Right lobe of liver (tissue), 6 donors: Measurements from ENCODE around the gene BACH2. TPM values are rescaled to one million over a fixed set of nuclear protein-coding genes. Genes with fewer than 3 reads are reported as not detected.
A peak's percentile ranks its signal among the peaks of the same experiment; 100 is the strongest.

ENCODE experiments used
- ATAC-seq, 4 donors: fragments of 200-7000 bp; cut with Tn5 transposase; one replicate each; pipeline ENCODE4 v1.9.1; 2020; ENCODE audit warnings: mild to moderate bottlenecking in 4 of 4, moderate library complexity in 4 of 4
- DNase-seq, 3 donors: peaks; one replicate each; pipeline ENCODE4 v3.0.0-alpha.2; 2020
- H3K27ac ChIP-seq, 3 donors: fragments of 200-600 bp; one replicate each; pipeline ENCODE4 v1.8.0; 2022
- H3K27me3 ChIP-seq, 2 donors: fragments of 200-600 bp; one replicate each; pipeline ENCODE4 v1.8.0; 2022
- H3K36me3 ChIP-seq, 4 donors: fragments of 200-600 bp; sonication (generic) in 1 of 4; one replicate each; pipeline versions ENCODE4 v1.5.1 to v1.8.0; 2017 to 2022; ENCODE audit warnings: control low read depth in 1 of 4
- H3K4me1 ChIP-seq, 4 donors: fragments of 200-600 bp; sonication (generic) in 1 of 4; one replicate each; pipeline versions ENCODE4 v1.5.1 to v1.8.0; 2017 to 2022; ENCODE audit warnings: control low read depth in 1 of 4
- H3K4me3 ChIP-seq, 3 donors: fragments of 200-600 bp; one replicate each; pipeline ENCODE4 v1.8.0; 2022
- H3K9me3 ChIP-seq, 4 donors: fragments of 200-600 bp; sonication (generic) in 1 of 4; one replicate each; pipeline versions ENCODE4 v1.5.1 to v1.8.0; 2017 to 2022; ENCODE audit warnings: control low read depth in 1 of 4
- POLR2A ChIP-seq: fragments of 450-650 bp; IDR thresholded peaks from one replicate; pipeline ENCODE4 v1.6.1; 2017; ENCODE audit warnings: antibody characterized with exemption, mild to moderate bottlenecking
- WGBS: methylation state at CpG from one replicate; pipeline ENCODE4 v1.1.6; 2018; ENCODE audit warnings: low coverage, low lambda C conversion rate; ENCODE audit not compliant: insufficient coverage; ENCODE audit errors: missing lambda C conversion rate; 5-methylcytosine and 5-hydroxymethylcytosine counted together
- intact Hi-C, 2 donors: fragments of 100-400 bp; cut with DNase I; formaldehyde crosslinking; loops; one replicate each; pipeline versions ENCODE4 v1.11.2 to v1.14.1; 2022
- total RNA-seq, 6 experiments: library from RNA; depleted of rRNA in 2 of 6; stranded (reverse); fragments of >200 nt in 2 of 6; fragmentation: NEBNext Ultra II Directional in 3 of 6; extraction: Animal tissue kit (Norgen Biotek cat#: 25700) in 3 of 6; gene quantifications; one replicate each; pipeline versions ENCODE4 v1.1.0 to v1.2.4, GENCODE V29; 2016 to 2023
- TF ChIP-seq, protein P1 (sequence below), 4 donors: fragments of 200-600 bp in 3 of 4; fragments of 450-650 bp in 1 of 4; IDR thresholded peaks; one replicate each; pipeline versions ENCODE4 v1.5.1 to v1.8.0; 2016 to 2022; ENCODE audit warnings: antibody characterized with exemption in 4 of 4, mild to moderate bottlenecking in 2 of 4
- donor health status: DM: no; HTN: yes; CAD: no.
- donor health status: DM: no; HTN: no; CAD: no.
- donor health status: DM: no; HTN: no; CAD: no.
- donor health status: DM: no; HTN: yes; CAD: no.
- donor health status: DM: no; HTN: yes; CAD: no.

The BACH2 gene
- total RNA-seq, 6 experiments from 2014 or later: 2.6 to 12.6 (median 3.1) TPM

DNA sequence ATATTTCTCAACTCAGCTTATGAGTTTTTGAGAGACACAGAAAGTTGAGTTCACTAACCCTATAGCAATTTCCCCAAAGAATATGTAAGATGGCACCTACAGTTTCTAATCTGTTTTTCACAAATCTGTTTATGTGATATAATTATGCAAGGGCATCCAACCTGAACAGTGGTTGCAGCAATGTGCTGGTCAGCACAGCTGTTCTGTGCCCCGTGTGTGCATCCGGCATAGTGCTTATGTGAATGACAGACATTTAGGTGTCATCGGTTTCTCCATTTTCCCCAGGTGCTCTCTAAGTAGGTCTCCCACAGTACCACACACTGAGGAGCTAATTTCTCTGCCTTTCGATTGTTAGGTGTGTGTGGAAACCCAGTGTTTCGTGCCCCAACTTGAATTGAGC lies 7.7 kb upstream of the BACH2 start:
- no peak for DNase-seq

DNA sequence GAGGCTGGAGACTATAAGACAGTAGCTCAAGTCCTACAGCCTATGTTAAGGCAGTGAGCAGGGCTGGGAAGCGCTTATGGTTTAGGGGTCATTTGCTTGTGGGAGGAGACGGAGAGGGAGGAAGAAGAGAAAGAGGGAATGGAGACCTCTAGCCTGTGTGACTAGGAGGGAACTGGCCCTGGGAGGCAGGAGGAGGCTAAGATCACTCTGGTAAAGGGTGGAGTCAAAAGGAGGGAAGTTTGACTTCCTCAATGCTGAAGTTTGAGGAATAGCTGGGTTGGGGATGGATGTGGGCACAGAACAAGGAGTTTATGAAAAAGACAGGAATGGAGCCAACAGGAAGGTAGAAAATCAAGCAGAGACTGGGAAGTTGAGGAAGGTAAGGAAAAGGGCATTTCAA lies 6.4 kb upstream of the BACH2 start:
- no peaks in the 10 kb centered on the region for H3K27me3 ChIP-seq
- DNase-seq (no peak), ATAC-seq (no peak)
- WGBS: 47% methylated on average over 2 of the region's 2 CpGs
- no peaks in the 10 kb centered on the region for H3K36me3 ChIP-seq
- intact Hi-C loops: no loop called here
- TF ChIP-seq, protein P1, sequence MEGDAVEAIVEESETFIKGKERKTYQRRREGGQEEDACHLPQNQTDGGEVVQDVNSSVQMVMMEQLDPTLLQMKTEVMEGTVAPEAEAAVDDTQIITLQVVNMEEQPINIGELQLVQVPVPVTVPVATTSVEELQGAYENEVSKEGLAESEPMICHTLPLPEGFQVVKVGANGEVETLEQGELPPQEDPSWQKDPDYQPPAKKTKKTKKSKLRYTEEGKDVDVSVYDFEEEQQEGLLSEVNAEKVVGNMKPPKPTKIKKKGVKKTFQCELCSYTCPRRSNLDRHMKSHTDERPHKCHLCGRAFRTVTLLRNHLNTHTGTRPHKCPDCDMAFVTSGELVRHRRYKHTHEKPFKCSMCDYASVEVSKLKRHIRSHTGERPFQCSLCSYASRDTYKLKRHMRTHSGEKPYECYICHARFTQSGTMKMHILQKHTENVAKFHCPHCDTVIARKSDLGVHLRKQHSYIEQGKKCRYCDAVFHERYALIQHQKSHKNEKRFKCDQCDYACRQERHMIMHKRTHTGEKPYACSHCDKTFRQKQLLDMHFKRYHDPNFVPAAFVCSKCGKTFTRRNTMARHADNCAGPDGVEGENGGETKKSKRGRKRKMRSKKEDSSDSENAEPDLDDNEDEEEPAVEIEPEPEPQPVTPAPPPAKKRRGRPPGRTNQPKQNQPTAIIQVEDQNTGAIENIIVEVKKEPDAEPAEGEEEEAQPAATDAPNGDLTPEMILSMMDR (IDR thresholded peaks at IDR 0.05): no peak
- TF ChIP-seq POLR2A: no peak
- no peak overlapping the region for H3K4me3 ChIP-seq
- no peaks in the 10 kb centered on the region for H3K9me3 ChIP-seq
- H3K4me1 ChIP-seq: no peaks in the 10 kb centered on the region
- no peak overlapping the region for H3K27ac ChIP-seq

More for the DNA sequence above, 7.7 kb upstream of the BACH2 start:
- no peaks in the 10 kb centered on the region for H3K36me3 ChIP-seq
- H3K4me3 ChIP-seq: no peak overlapping the region
- H3K27ac ChIP-seq: no peak overlapping the region
- no peaks in the 10 kb centered on the region for H3K4me1 ChIP-seq
- intact Hi-C loops: no loop called here
- WGBS: 76% methylated on average over 5 of the region's 5 CpGs
- TF ChIP-seq, protein P1 (IDR thresholded peaks at IDR 0.05): no peak
- no peak for TF ChIP-seq POLR2A
- no peak for ATAC-seq
- H3K9me3 ChIP-seq: no peaks in the 10 kb centered on the region
- no peaks in the 10 kb centered on the region for H3K27me3 ChIP-seq

- H3K36me3 ChIP-seq: no peaks in the 10 kb centered on the region
- H3K27ac ChIP-seq: no peak overlapping the region
- DNase-seq: no peak
- no peaks in the 10 kb centered on the region for H3K4me1 ChIP-seq
- 100% methylated on average over 2 of the region's 2 CpGs for WGBS
- intact Hi-C loops: no loop called here
- peak in 1 of 4 donors; percentile 19 for ATAC-seq
- H3K27me3 ChIP-seq: no peaks in the 10 kb centered on the region
- H3K9me3 ChIP-seq: no peaks in the 10 kb centered on the region
- no peak overlapping the region for H3K4me3 ChIP-seq
- TF ChIP-seq, protein P1 (IDR thresholded peaks at IDR 0.05): peak in 1 of 4 donors; percentile 11
- TF ChIP-seq POLR2A: no peak
Observed at GRCh38 chr6:90302320-90302719, 5.7 kb upstream of the BACH2 start.

- TF ChIP-seq, protein P1 (IDR thresholded peaks at IDR 0.05): no peak
- no peak for TF ChIP-seq POLR2A
- 67% methylated on average over 1 of the region's 1 CpG for WGBS
Observed at GRCh38 chr6:90301816-90302215, 5.2 kb upstream of the BACH2 start.

More at GRCh38 chr6:90301816-90302215, 5.2 kb upstream of the BACH2 start:
- intact Hi-C loops: no loop called here
- no peak for DNase-seq
- Histone ChIP-seq H3K4me3 (no peak overlapping the region), H3K9me3 (no peaks in the 10 kb centered on the region), H3K27ac (no peak overlapping the region), H3K4me1 (no peaks in the 10 kb centered on the region), H3K36me3 (no peaks in the 10 kb centered on the region), H3K27me3 (no peaks in the 10 kb centered on the region)
- no peak for ATAC-seq
